Measurements from ENCODE around the gene CYP20A1. TPM values are rescaled to one million over a fixed set of nuclear protein-coding genes. Genes with fewer than 3 reads are reported as not detected.
A peak's percentile ranks its signal among the peaks of the same experiment; 100 is the strongest.

The CYP20A1 gene
- total RNA-seq, 1 donor from 2014 or later, result 23.4 TPM

- H3K4me3 ChIP-seq (ENCODE audit: low read depth, low read length), result no peak overlapping the region
- TF ChIP-seq, protein P1, sequence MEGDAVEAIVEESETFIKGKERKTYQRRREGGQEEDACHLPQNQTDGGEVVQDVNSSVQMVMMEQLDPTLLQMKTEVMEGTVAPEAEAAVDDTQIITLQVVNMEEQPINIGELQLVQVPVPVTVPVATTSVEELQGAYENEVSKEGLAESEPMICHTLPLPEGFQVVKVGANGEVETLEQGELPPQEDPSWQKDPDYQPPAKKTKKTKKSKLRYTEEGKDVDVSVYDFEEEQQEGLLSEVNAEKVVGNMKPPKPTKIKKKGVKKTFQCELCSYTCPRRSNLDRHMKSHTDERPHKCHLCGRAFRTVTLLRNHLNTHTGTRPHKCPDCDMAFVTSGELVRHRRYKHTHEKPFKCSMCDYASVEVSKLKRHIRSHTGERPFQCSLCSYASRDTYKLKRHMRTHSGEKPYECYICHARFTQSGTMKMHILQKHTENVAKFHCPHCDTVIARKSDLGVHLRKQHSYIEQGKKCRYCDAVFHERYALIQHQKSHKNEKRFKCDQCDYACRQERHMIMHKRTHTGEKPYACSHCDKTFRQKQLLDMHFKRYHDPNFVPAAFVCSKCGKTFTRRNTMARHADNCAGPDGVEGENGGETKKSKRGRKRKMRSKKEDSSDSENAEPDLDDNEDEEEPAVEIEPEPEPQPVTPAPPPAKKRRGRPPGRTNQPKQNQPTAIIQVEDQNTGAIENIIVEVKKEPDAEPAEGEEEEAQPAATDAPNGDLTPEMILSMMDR (IDR thresholded peaks at IDR 0.05; ENCODE audit: insufficient read depth, low read length, severe bottlenecking), result no peak
- H3K27me3 ChIP-seq (ENCODE audit: control insufficient read depth, insufficient read depth, low read length), result no peaks in the 10 kb centered on the region
- no peaks in the 10 kb centered on the region for H3K36me3 ChIP-seq (ENCODE audit: control insufficient read depth, insufficient read depth, low read length)
- FAIRE-seq, result no peak
- no peak for DNase-seq (ENCODE audit: low read depth)
Observed at GRCh38 chr2:203310688-203311436, 72.0 kb downstream of the CYP20A1 start.

DNA sequence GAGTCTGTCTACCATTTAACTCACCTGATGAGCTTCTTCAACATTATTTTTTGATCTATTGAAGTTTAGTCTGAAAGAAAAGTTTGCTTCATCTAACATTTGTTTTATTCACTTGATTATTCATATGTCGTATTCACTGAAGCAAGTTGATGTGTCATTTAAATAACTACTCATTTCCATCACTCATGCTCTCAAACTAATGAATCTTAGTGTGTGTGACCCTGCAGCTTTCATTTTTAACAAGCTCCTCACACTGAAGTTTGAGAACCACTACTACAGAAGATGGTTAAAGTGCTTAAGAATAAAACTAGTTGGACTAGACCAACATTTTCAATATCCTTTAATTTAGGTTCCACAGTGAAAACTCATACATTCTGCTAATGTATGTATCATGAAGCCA lies 87.5 kb downstream of the CYP20A1 start:
- TF ChIP-seq, protein P1 (IDR thresholded peaks at IDR 0.05; ENCODE audit: insufficient read depth, low read length, severe bottlenecking), result no peak
- FAIRE-seq, result no peak
- Histone ChIP-seq H3K4me3 (ENCODE audit: low read depth, low read length) (no peak overlapping the region), H3K27me3 (ENCODE audit: control insufficient read depth, insufficient read depth, low read length) (no peaks in the 10 kb centered on the region), H3K36me3 (ENCODE audit: control insufficient read depth, insufficient read depth, low read length) (no peaks in the 10 kb centered on the region)
- no peak for DNase-seq (ENCODE audit: low read depth)

DNA sequence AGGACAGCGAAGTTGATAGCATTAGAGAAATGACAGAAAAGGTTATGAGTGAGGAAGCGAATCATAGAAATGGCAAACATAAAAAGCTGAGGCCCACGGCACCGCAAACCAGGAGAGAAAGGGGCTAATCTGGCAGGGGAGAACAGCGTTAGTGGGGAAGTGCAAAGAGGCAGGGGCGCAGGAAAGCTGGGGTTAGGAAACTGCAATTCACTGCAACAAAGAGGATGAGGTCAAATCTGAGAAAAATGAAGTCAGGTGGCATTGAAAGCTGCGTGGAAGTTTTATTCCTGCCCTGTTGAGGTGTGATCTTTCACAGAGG lies 88.7 kb downstream of the CYP20A1 start:
- TF ChIP-seq, protein P1 (IDR thresholded peaks at IDR 0.05; ENCODE audit: insufficient read depth, low read length, severe bottlenecking), result no peak
- no peak for FAIRE-seq

DNA sequence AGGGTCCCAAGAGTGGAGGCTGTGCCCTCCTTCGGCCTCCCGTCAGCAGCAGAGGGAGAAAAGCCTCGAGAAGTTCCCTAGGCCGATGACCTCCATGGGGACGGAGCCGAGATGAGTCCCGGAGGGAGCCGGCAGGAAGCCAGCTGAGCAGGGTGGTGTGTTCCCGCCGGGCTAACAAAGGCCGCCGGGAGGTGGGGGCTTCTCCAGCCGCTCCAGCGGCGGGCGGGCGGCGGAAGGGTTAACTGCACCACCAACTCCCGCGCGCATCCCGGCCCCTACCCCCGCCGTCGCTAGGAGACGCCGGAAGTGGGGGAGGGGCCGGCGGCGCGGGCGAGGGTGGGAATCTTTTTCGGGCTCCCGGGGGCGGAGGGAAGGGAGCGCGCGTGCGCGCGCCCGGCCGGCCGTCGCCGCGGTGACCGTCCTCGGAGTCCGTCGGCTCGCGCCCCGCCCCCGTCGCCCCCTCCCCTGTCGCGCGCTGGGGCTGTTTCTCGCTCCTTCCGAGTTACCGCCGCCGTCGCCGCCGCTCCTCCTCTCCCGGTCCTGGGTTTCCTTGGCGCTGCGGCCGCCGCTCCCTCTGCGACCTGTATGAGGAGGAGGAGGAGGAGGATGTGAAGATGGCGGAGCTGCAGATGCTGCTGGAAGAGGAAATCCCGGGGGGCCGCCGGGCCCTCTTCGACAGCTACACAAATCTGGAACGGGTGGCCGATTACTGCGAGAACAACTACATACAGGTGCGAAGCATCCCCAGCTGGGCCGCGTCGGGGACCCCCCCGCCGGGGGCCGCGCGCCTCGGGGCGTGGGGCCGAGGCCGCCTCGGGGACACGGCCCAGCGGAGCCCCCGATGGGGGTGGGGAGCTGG lies 89.3 kb downstream of the CYP20A1 start, which contains the start of gene ABI2:
Gene ABI2 (plus strand): TSS at position 494 of the 859 bp plus-strand sequence. CDS start 121 bp downstream, at position 615.
- DNase-seq (ENCODE audit: low read depth) (peak; percentile 29), FAIRE-seq (no peak)
- H3K4me3 ChIP-seq (ENCODE audit: low read depth, low read length), result peak within 1 kb of the TSS; percentile 83
- no peaks in the 10 kb centered on the region for H3K27me3 ChIP-seq (ENCODE audit: control insufficient read depth, insufficient read depth, low read length)
- no peaks in the 10 kb centered on the region for H3K36me3 ChIP-seq (ENCODE audit: control insufficient read depth, insufficient read depth, low read length)
- TF ChIP-seq, protein P1 (IDR thresholded peaks at IDR 0.05; ENCODE audit: insufficient read depth, low read length, severe bottlenecking), result no peak

More for the DNA sequence above, 88.7 kb downstream of the CYP20A1 start:
- no peak for DNase-seq (ENCODE audit: low read depth)
- Histone ChIP-seq H3K4me3 (ENCODE audit: low read depth, low read length) (peak overlapping the region; percentile 83), H3K36me3 (ENCODE audit: control insufficient read depth, insufficient read depth, low read length) (no peaks in the 10 kb centered on the region), H3K27me3 (ENCODE audit: control insufficient read depth, insufficient read depth, low read length) (no peaks in the 10 kb centered on the region)

- no peaks in the 10 kb centered on the region for H3K36me3 ChIP-seq (ENCODE audit: control insufficient read depth, insufficient read depth, low read length)
- H3K4me3 ChIP-seq (ENCODE audit: low read depth, low read length), result peak overlapping the region; percentile 83
- H3K27me3 ChIP-seq (ENCODE audit: control insufficient read depth, insufficient read depth, low read length), result no peaks in the 10 kb centered on the region
- TF ChIP-seq, protein P1 (IDR thresholded peaks at IDR 0.05; ENCODE audit: insufficient read depth, low read length, severe bottlenecking), result no peak
- DNase-seq (ENCODE audit: low read depth) (peak; percentile 23), FAIRE-seq (no peak)
Observed at GRCh38 chr2:203328760-203329540, 90.1 kb downstream of the CYP20A1 start.
